ENCODE results near the gene SELENOT.

GRCh38 chr3:150635526-150635925 is 32.4 kb downstream of the SELENOT start:
- TF ChIP-seq SIN3A (IDR thresholded peaks at IDR 0.05; ENCODE audit: borderline replicate concordance, insufficient read depth, low read length), result no peak
- no peak for TF ChIP-seq POLR2AphosphoS5 (IDR thresholded peaks at IDR 0.05; ENCODE audit: low read depth, low read length)
- no peak for TF ChIP-seq REST (IDR thresholded peaks at IDR 0.05; ENCODE audit: insufficient read depth in 1 of 2, low read depth in 2 of 2, low read length in 2 of 2)
- no peak for TF ChIP-seq TAF1 (IDR thresholded peaks at IDR 0.05; ENCODE audit: borderline replicate concordance, insufficient read depth, low read length)
- TF ChIP-seq FOXP2 (optimal IDR thresholded peaks at IDR 0.05; ENCODE audit: borderline replicate concordance, extremely low read depth, extremely low read length, insufficient read depth), result no peak

All from PFSK-1 (cell line).